ENCODE data around the gene TERT.
"Not testable (repeated sequence)": the region's sequence is repeated elsewhere in the genome, so short reads cannot be mapped to it uniquely, and the experiment has no call there.

Gene TERT

DNA sequence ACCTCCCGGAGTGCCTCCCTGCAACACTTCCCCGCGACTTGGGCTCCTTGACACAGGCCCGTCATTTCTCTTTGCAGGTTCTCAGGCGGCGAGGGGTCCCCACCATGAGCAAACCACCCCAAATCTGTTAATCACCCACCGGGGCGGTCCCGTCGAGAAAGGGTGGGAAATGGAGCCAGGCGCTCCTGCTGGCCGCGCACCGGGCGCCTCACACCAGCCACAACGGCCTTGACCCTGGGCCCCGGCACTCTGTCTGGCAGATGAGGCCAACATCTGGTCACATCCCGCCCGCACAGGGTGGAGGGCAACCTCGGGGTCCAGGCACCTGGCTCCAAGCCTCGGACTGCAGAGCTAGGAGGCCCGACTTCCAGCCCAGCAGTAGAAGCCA lies 776 bp upstream of the TERT start:
- no peak overlapping the region for H3K27ac ChIP-seq (ENCODE audit: insufficient read depth, low read length, poor library complexity, severe bottlenecking)
- peak overlapping the region; percentile 39 for H3K4me3 ChIP-seq (ENCODE audit: insufficient read depth, low read depth, low read length, poor library complexity, severe bottlenecking)
- H3K27me3 ChIP-seq (replicated peaks; ENCODE audit: control insufficient read depth, insufficient read depth, low read length, poor library complexity, severe bottlenecking): no peaks in the 10 kb centered on the region
- no peak for DNase-seq
- H3K4me1 ChIP-seq (ENCODE audit: control insufficient read depth, insufficient read depth, low read length, poor library complexity, severe bottlenecking): peaks cover 13% of the 10 kb centered on the region
- H3K9me3 ChIP-seq (ENCODE audit: control insufficient read depth, low read length): no peaks in the 10 kb centered on the region
- no peaks in the 10 kb centered on the region for H3K36me3 ChIP-seq (ENCODE audit: control insufficient read depth, insufficient read depth, low read length)

DNA sequence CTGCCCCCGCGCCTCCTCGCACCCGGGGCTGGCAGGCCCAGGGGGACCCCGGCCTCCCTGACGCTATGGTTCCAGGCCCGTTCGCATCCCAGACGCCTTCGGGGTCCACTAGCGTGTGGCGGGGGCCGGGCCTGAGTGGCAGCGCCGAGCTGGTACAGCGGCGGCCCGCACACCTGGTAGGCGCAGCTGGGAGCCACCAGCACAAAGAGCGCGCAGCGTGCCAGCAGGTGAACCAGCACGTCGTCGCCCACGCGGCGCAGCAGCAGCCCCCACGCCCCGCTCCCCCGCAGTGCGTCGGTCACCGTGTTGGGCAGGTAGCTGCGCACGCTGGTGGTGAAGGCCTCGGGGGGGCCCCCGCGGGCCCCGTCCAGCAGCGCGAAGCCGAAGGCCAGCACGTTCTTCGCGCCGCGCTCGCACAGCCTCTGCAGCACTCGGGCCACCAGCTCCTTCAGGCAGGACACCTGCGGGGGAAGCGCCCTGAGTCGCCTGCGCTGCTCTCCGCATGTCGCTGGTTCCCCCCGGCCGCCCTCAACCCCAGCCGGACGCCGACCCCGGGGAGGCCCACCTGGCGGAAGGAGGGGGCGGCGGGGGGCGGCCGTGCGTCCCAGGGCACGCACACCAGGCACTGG lies 548 bp downstream of the TERT start:
- Histone ChIP-seq H3K4me3 (ENCODE audit: insufficient read depth, low read depth, low read length, poor library complexity, severe bottlenecking) (peak overlapping the region; percentile 39), H3K36me3 (ENCODE audit: control insufficient read depth, insufficient read depth, low read length) (no peaks in the 10 kb centered on the region), H3K27ac (ENCODE audit: insufficient read depth, low read length, poor library complexity, severe bottlenecking) (no peak overlapping the region), H3K27me3 (replicated peaks; ENCODE audit: control insufficient read depth, insufficient read depth, low read length, poor library complexity, severe bottlenecking) (no peaks in the 10 kb centered on the region), H3K4me1 (ENCODE audit: control insufficient read depth, insufficient read depth, low read length, poor library complexity, severe bottlenecking) (peaks cover 13% of the 10 kb centered on the region), H3K9me3 (ENCODE audit: control insufficient read depth, low read length) (no peaks in the 10 kb centered on the region)
- no peak for DNase-seq

GRCh38 chr5:1293416-1294205 lies 1.3 kb downstream of the TERT start:
- Histone ChIP-seq H3K27me3 (replicated peaks; ENCODE audit: control insufficient read depth, insufficient read depth, low read length, poor library complexity, severe bottlenecking) (no peaks in the 10 kb centered on the region), H3K4me3 (ENCODE audit: insufficient read depth, low read depth, low read length, poor library complexity, severe bottlenecking) (peak overlapping the region; percentile 39), H3K36me3 (ENCODE audit: control insufficient read depth, insufficient read depth, low read length) (no peaks in the 10 kb centered on the region), H3K9me3 (ENCODE audit: control insufficient read depth, low read length) (no peaks in the 10 kb centered on the region), H3K4me1 (ENCODE audit: control insufficient read depth, insufficient read depth, low read length, poor library complexity, severe bottlenecking) (peaks cover 13% of the 10 kb centered on the region), H3K27ac (ENCODE audit: insufficient read depth, low read length, poor library complexity, severe bottlenecking) (no peak overlapping the region)
- no peak for DNase-seq

DNA sequence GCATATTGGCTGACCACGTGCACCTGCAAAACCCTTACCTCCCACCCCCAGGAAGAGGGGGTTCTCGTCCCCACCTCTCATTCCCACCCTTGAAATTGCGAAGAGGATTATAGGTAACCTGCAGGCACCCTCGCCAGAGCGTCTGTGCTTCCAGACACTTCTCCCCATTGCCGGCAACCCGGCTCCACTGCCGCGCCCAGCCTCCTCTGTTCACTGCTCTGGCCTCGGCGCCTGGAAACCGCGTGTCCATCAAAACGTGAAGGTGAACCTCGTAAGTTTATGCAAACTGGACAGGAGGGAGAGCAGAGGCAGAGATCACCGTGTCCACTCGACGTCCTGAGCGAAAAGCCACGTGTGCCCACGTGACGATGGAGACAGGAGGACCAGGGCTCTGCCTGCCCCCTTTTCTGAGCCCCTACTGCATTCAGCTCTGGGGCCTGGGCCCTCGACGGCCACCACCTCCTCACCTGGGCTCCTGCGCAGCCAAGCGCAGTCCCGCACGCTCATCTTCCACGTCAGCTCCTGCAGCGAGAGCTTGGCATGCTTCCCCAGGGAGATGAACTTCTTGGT lies 1.9 kb downstream of the TERT start:
- DNase-seq: no peak
- Histone ChIP-seq H3K4me1 (ENCODE audit: control insufficient read depth, insufficient read depth, low read length, poor library complexity, severe bottlenecking) (peaks cover 13% of the 10 kb centered on the region), H3K4me3 (ENCODE audit: insufficient read depth, low read depth, low read length, poor library complexity, severe bottlenecking) (no peak overlapping the region), H3K27me3 (replicated peaks; ENCODE audit: control insufficient read depth, insufficient read depth, low read length, poor library complexity, severe bottlenecking) (no peaks in the 10 kb centered on the region), H3K36me3 (ENCODE audit: control insufficient read depth, insufficient read depth, low read length) (no peaks in the 10 kb centered on the region), H3K9me3 (ENCODE audit: control insufficient read depth, low read length) (no peaks in the 10 kb centered on the region), H3K27ac (ENCODE audit: insufficient read depth, low read length, poor library complexity, severe bottlenecking) (no peak overlapping the region)

GRCh38 chr5:1292139-1292538 lies 2.7 kb downstream of the TERT start:
- H3K27me3 ChIP-seq (replicated peaks; ENCODE audit: control insufficient read depth, insufficient read depth, low read length, poor library complexity, severe bottlenecking): no peaks in the 10 kb centered on the region
- DNase-seq: no peak

DNA sequence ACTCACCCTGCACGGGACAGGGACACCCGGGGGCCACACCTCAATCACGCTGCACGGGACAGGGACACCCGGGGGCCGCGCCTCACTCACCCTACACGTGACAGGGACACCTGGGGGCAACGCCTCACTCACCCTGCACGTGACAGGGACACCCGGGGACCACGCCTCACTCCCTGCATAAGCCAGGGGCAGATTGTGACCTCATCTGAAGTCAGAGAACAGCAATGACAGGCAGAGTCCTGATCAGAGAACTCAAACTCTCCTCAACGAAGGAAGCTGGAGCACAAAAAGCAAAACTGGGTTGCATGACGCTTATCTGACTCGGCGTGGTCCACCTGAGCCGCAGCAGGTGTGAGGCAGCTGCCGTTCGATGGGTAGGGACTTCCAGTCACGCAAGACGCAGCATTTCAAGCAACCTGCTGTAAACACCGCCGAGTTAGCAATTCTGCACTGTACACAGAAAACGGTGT lies 3.2 kb downstream of the TERT start:
- no peak for DNase-seq
- no peaks in the 10 kb centered on the region for H3K27me3 ChIP-seq (replicated peaks; ENCODE audit: control insufficient read depth, insufficient read depth, low read length, poor library complexity, severe bottlenecking)

More at GRCh38 chr5:1292139-1292538, 2.7 kb downstream of the TERT start:
- H3K9me3 ChIP-seq (ENCODE audit: control insufficient read depth, low read length): no peaks in the 10 kb centered on the region
- peaks cover 13% of the 10 kb centered on the region for H3K4me1 ChIP-seq (ENCODE audit: control insufficient read depth, insufficient read depth, low read length, poor library complexity, severe bottlenecking)
- H3K4me3 ChIP-seq (ENCODE audit: insufficient read depth, low read depth, low read length, poor library complexity, severe bottlenecking): no peak overlapping the region
- no peak overlapping the region for H3K27ac ChIP-seq (ENCODE audit: insufficient read depth, low read length, poor library complexity, severe bottlenecking)
- no peaks in the 10 kb centered on the region for H3K36me3 ChIP-seq (ENCODE audit: control insufficient read depth, insufficient read depth, low read length)

GRCh38 chr5:1290956-1291355 lies 3.9 kb downstream of the TERT start:
- not testable (repeated sequence) for H3K27me3 ChIP-seq (replicated peaks; ENCODE audit: control insufficient read depth, insufficient read depth, low read length, poor library complexity, severe bottlenecking); H3K27ac ChIP-seq (ENCODE audit: insufficient read depth, low read length, poor library complexity, severe bottlenecking); H3K4me3 ChIP-seq (ENCODE audit: insufficient read depth, low read depth, low read length, poor library complexity, severe bottlenecking); H3K9me3 ChIP-seq (ENCODE audit: control insufficient read depth, low read length); H3K36me3 ChIP-seq (ENCODE audit: control insufficient read depth, insufficient read depth, low read length); DNase-seq
- H3K4me1 ChIP-seq (ENCODE audit: control insufficient read depth, insufficient read depth, low read length, poor library complexity, severe bottlenecking): peaks cover 13% of the 10 kb centered on the region

More for the DNA sequence above, 3.2 kb downstream of the TERT start:
- H3K27ac ChIP-seq (ENCODE audit: insufficient read depth, low read length, poor library complexity, severe bottlenecking): no peak overlapping the region
- no peaks in the 10 kb centered on the region for H3K36me3 ChIP-seq (ENCODE audit: control insufficient read depth, insufficient read depth, low read length)
- H3K9me3 ChIP-seq (ENCODE audit: control insufficient read depth, low read length): no peaks in the 10 kb centered on the region
- no peak overlapping the region for H3K4me3 ChIP-seq (ENCODE audit: insufficient read depth, low read depth, low read length, poor library complexity, severe bottlenecking)
- peaks cover 13% of the 10 kb centered on the region for H3K4me1 ChIP-seq (ENCODE audit: control insufficient read depth, insufficient read depth, low read length, poor library complexity, severe bottlenecking)

DNA sequence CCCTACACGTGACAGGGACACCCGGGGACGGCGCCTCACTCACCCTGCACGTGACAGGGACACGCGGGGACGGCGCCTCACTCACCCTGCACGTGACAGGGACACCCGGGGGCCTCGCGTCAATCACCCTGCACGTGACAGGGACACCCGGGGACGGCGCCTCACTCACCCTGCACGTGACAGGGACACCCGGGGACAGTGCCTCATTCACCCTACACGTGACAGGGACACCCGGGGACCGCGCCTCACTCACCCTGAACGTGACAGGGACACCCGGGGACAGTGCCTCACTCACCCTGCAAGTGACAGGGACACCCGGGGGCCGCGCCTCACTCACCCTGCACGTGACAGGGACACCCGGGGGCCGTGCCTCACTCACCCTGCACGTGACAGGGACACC lies 5.3 kb downstream of the TERT start:
- peaks cover 13% of the 10 kb centered on the region for H3K4me1 ChIP-seq (ENCODE audit: control insufficient read depth, insufficient read depth, low read length, poor library complexity, severe bottlenecking)
- not testable (repeated sequence) for H3K27me3 ChIP-seq (replicated peaks; ENCODE audit: control insufficient read depth, insufficient read depth, low read length, poor library complexity, severe bottlenecking)

DNA sequence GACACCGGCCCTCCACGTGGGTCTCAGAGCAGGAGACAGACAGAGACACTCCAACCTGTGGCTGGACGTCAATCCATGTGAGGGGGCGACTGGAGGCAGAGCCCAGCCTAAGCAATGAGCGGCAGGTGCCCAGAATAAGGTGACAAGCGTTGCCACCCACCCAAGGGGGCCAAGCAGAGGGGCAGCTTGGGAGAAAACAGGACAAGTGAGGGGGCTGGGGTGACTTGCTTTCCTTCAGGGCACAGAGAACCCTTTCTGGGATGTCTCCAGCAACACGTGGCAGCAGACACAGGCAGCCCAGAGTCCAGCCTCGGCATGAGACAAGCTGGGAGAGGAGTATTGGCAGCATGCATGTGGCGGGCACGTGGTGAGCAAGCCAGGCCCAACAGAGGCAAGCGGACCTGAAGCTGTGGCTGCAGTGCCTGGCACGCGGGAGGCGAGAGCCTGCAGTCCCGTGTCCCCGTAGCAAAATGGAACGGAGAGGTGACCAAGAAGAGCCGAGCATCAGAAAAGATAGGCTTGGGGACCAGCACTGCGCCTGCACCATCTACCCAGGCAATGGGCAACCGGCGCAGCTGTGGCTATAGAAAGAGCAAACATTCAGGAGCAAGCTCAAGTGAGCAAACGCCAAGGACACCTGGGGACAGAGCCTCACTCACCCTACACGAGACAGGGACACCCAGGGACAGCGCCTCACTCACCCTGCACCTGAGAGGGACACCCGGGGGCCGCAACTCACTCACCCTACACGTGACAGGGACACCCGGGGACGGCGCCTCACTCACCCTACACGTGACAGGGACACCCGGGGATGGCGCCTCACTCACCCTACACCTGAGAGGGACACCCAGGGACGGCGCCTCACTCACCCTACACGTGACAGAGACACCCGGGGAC lies 6.2 kb downstream of the TERT start:
- Histone ChIP-seq H3K9me3 (ENCODE audit: control insufficient read depth, low read length) (no peaks in the 10 kb centered on the region), H3K4me3 (ENCODE audit: insufficient read depth, low read depth, low read length, poor library complexity, severe bottlenecking) (no peak overlapping the region), H3K4me1 (ENCODE audit: control insufficient read depth, insufficient read depth, low read length, poor library complexity, severe bottlenecking) (peaks cover 4% of the 10 kb centered on the region), H3K36me3 (ENCODE audit: control insufficient read depth, insufficient read depth, low read length) (no peaks in the 10 kb centered on the region), H3K27ac (ENCODE audit: insufficient read depth, low read length, poor library complexity, severe bottlenecking) (no peak overlapping the region), H3K27me3 (replicated peaks; ENCODE audit: control insufficient read depth, insufficient read depth, low read length, poor library complexity, severe bottlenecking) (no peaks in the 10 kb centered on the region)
- DNase-seq: no peak

More for the DNA sequence above, 5.3 kb downstream of the TERT start:
- not testable (repeated sequence) for H3K27ac ChIP-seq (ENCODE audit: insufficient read depth, low read length, poor library complexity, severe bottlenecking); H3K36me3 ChIP-seq (ENCODE audit: control insufficient read depth, insufficient read depth, low read length); H3K9me3 ChIP-seq (ENCODE audit: control insufficient read depth, low read length); H3K4me3 ChIP-seq (ENCODE audit: insufficient read depth, low read depth, low read length, poor library complexity, severe bottlenecking); DNase-seq

Data from effector memory CD4-positive, alpha-beta T cell (primary cell).